GM21526 (cell line): Measurements from ENCODE around the gene OR5C1.
"Not testable (repeated sequence)": the region's sequence is repeated elsewhere in the genome, so short reads cannot be mapped to it uniquely, and the experiment has no call there.

Experiments
- ATAC-seq: cut with Tn5 transposase; IDR thresholded peaks from one replicate; pipeline ENCODE4 v1.9.1; 2021; ENCODE audit warnings: moderate library complexity; ENCODE audit not compliant: unreplicated experiment, low FRiP score

Gene OR5C1

GRCh38 chr9:122788831-122789230 is at the start of gene OR5C1:
Gene OR5C1, plus strand, starts transcription at chr9:122788933. Its CDS starts 0 bp downstream, at chr9:122788933.
- ATAC-seq, result no peak

GRCh38 chr9:122742003-122742402 is 46.7 kb upstream of the OR5C1 start, which contains the start of gene OR1L6:
Gene OR1L6, plus strand, starts transcription at chr9:122742303. Its CDS starts 7,545 bp downstream, at chr9:122749848.
- ATAC-seq, result no peak

DNA sequence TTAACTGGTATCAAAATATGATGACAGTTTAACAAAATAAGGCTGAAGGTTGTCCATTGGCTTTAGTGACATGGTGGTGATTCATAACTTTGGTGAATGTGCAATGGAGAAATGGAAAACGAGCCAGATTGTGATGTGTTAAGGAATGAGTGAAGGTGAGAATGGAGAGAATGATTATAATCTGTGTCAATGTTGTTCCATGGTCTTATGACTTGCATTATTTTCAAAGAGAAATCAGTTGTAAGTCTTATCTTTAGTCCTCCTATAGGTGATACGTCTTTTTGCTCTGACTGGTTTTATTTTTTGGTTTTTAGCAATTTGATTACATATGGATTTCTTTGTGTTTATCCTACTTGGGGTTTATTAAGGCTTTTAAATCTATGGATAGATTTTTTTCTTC is 33.9 kb upstream of the OR5C1 start:
- no peak for ATAC-seq

GRCh38 chr9:122767817-122768216 is 20.9 kb upstream of the OR5C1 start:
- no peak for ATAC-seq

GRCh38 chr9:122777052-122777451 is 11.7 kb upstream of the OR5C1 start:
- ATAC-seq, result no peak

GRCh38 chr9:122777935-122778627 is 10.7 kb upstream of the OR5C1 start:
- ATAC-seq, result no peak

GRCh38 chr9:122779181-122779580 is 9.6 kb upstream of the OR5C1 start:
- no peak for ATAC-seq

GRCh38 chr9:122780026-122780425 is 8.7 kb upstream of the OR5C1 start:
- no peak for ATAC-seq

DNA sequence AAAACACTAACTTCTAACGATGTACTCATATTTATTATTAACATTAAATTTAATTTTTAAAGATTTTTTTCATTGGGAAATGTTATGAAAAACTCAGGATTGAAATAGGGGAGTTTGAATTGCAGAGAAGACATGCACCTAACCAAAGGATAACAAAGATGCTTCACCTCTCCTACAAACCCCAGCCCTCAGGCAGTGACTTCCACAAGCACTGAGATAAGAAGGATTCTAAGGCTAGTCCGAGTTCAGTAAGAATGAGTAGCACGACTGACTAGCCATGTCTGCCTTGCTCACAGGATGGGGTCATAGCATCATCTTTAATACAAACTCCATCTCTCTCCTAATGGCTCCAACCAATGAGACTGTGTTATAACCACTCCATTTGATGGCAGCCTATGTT is 7.1 kb upstream of the OR5C1 start:
- ATAC-seq, result no peak

- no peak for ATAC-seq
Observed at GRCh38 chr9:122785269-122785668, 3.5 kb upstream of the OR5C1 start.

GRCh38 chr9:122786338-122786737 is 2.4 kb upstream of the OR5C1 start:
- no peak for ATAC-seq

- no peak for ATAC-seq
Observed at GRCh38 chr9:122789256-122790046, 718 bp downstream of the OR5C1 start.

GRCh38 chr9:122791872-122792669 is 3.3 kb downstream of the OR5C1 start:
- no peak for ATAC-seq

DNA sequence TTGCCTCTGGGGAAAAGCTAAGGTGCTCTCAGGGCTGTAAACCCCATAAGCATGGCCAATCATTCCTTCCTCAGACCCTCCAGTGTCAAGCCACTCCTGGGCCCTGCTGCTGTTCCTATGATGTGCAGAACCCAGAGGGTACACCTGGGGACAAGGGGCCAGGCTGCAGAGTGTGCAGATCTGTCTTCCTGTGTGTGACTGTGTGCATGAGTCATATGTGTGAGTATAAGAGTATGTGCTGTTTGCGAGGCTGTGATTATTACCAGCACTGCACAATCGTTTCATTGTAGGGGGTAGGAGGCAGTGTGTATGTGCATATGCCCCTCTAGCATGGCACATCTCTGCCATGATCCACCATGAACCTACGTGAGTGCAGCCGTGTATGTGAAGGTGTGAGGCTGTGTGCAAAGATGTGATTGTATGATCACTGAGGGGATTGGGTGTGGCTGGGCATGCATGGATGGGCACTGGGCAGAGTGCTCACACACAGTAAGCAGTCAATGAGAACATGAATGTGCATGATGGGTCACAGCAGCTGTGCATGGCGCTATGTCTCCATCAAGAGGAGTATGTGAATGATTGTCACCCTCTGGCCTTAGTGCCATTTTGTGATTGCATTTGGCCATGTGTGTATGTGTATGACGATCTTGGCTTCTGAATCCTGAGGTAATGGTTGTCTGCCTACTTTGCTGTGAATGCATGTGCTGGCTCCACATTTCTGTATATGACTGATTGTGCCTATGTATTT is 8.8 kb downstream of the OR5C1 start:
- no peak for ATAC-seq

DNA sequence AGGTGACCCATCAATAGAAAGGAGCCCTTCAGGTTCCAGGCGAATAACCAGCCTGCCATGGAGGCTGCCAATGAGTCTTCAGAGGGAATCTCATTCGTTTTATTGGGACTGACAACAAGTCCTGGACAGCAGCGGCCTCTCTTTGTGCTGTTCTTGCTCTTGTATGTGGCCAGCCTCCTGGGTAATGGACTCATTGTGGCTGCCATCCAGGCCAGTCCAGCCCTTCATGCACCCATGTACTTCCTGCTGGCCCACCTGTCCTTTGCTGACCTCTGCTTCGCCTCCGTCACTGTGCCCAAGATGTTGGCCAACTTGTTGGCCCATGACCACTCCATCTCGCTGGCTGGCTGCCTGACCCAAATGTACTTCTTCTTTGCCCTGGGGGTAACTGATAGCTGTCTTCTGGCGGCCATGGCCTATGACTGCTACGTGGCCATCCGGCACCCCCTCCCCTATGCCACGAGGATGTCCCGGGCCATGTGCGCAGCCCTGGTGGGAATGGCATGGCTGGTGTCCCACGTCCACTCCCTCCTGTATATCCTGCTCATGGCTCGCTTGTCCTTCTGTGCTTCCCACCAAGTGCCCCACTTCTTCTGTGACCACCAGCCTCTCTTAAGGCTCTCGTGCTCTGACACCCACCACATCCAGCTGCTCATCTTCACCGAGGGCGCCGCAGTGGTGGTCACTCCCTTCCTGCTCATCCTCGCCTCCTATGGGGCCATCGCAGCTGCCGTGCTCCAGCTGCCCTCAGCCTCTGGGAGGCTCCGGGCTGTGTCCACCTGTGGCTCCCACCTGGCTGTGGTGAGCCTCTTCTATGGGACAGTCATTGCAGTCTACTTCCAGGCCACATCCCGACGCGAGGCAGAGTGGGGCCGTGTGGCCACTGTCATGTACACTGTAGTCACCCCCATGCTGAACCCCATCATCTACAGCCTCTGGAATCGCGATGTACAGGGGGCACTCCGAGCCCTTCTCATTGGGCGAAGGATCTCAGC is 11.6 kb downstream of the OR5C1 start, which contains the start of gene OR1K1:
OR1K1 (plus strand) TSS at position 58 of the 995 bp plus-strand sequence; CDS start at position 58, 0 bp downstream.
- no peak for ATAC-seq

GRCh38 chr9:122806661-122807060 is 17.9 kb downstream of the OR5C1 start:
- ATAC-seq, result no peak

GRCh38 chr9:122807271-122807900 is 18.7 kb downstream of the OR5C1 start:
- no peak for ATAC-seq

- no peak for ATAC-seq
Observed at GRCh38 chr9:122808141-122808540, 19.4 kb downstream of the OR5C1 start.

- not testable (repeated sequence) for ATAC-seq
Observed at GRCh38 chr9:122809261-122809660, 20.5 kb downstream of the OR5C1 start.
